ENCODE data around the gene PDIA6. TPM values are rescaled to one million over a fixed set of nuclear protein-coding genes. Genes with fewer than 3 reads are reported as not detected.

PDIA6 gene
- total RNA-seq, 4 donors from 2014 or later = 81.6 to 131 (median 107) TPM

- DNase-seq = no peak
- intact Hi-C loops (cut with DNase I) = no loop called here
- Histone ChIP-seq H3K4me1 (peaks cover 0 to 20% (median 9%) of the 10 kb centered on the region in 3 donors), H3K36me3 (peaks cover 0 to 30% (median 9%) of the 10 kb centered on the region in 3 donors), H3K27me3 (no peaks in the 10 kb centered on the region), H3K9me3 (no peaks in the 10 kb centered on the region), H3K27ac (no peak overlapping the region), H3K4me3 (no peak overlapping the region)
- 67 to 70% methylated on average over 4 to 9 of the region's 23 CpGs for WGBS, 2 donors
- no peak for TF ChIP-seq CTCF (IDR thresholded peaks at IDR 0.05)
- TF ChIP-seq POLR2A (IDR thresholded peaks at IDR 0.05) = no peak
Measured at GRCh38 chr2:10775021-10775780, 37.4 kb downstream of the PDIA6 start.

GRCh38 chr2:10774394-10774793 lies 38.2 kb downstream of the PDIA6 start:
- no peak for DNase-seq
- H3K27ac ChIP-seq = no peak overlapping the region

GRCh38 chr2:10773821-10774341 lies 38.7 kb downstream of the PDIA6 start:
- Histone ChIP-seq H3K36me3 (peaks cover 0 to 22% (median 9%) of the 10 kb centered on the region in 3 donors), H3K4me3 (no peak overlapping the region), H3K27me3 (no peaks in the 10 kb centered on the region), H3K27ac (no peak overlapping the region), H3K4me1 (peaks cover 0 to 20% (median 9%) of the 10 kb centered on the region in 3 donors), H3K9me3 (no peaks in the 10 kb centered on the region)
- intact Hi-C loops (cut with DNase I) = no loop called here
- WGBS, 2 donors = 40 to 80% methylated on average over 1 to 6 of the region's 8 CpGs
- no peak for TF ChIP-seq CTCF (IDR thresholded peaks at IDR 0.05)
- TF ChIP-seq POLR2A (IDR thresholded peaks at IDR 0.05) = no peak
- no peak for DNase-seq

More at GRCh38 chr2:10774394-10774793, 38.2 kb downstream of the PDIA6 start:
- 27 to 61% methylated on average over 2 to 3 of the region's 6 CpGs for WGBS, 2 donors
- Histone ChIP-seq H3K4me3 (no peak overlapping the region), H3K4me1 (peaks cover 0 to 20% (median 9%) of the 10 kb centered on the region in 3 donors), H3K36me3 (peaks cover 0 to 22% (median 9%) of the 10 kb centered on the region in 3 donors), H3K9me3 (no peaks in the 10 kb centered on the region), H3K27me3 (no peaks in the 10 kb centered on the region)
- intact Hi-C loops (cut with DNase I) = no loop called here
- TF ChIP-seq CTCF (IDR thresholded peaks at IDR 0.05) (no peak), POLR2A (IDR thresholded peaks at IDR 0.05) (no peak)

- H3K27ac ChIP-seq = no peak overlapping the region
- H3K36me3 ChIP-seq = peaks cover 0 to 11% (median under 1%) of the 10 kb centered on the region in 3 donors
- H3K4me3 ChIP-seq = no peak overlapping the region
- no peak for DNase-seq
- peaks cover 0 to 20% (median 9%) of the 10 kb centered on the region in 3 donors for H3K4me1 ChIP-seq
- TF ChIP-seq POLR2A (IDR thresholded peaks at IDR 0.05) (no peak), CTCF (IDR thresholded peaks at IDR 0.05) (no peak)
- intact Hi-C loops (cut with DNase I) = no loop called here
- H3K27me3 ChIP-seq = no peaks in the 10 kb centered on the region
- 93 to 99% methylated on average over 4 to 6 of the region's 13 CpGs for WGBS, 2 donors
- no peaks in the 10 kb centered on the region for H3K9me3 ChIP-seq
Measured at GRCh38 chr2:10772868-10773215, 39.7 kb downstream of the PDIA6 start.

- H3K27ac ChIP-seq = no peak overlapping the region
- 86 to 88% methylated on average over 4 to 9 of the region's 12 CpGs for WGBS, 2 donors
- no peaks in the 10 kb centered on the region for H3K27me3 ChIP-seq
- H3K4me1 ChIP-seq = peaks cover 0 to 20% (median 9%) of the 10 kb centered on the region in 3 donors
- intact Hi-C loops (cut with DNase I) = no loop called here
- H3K9me3 ChIP-seq = no peaks in the 10 kb centered on the region
- no peak for TF ChIP-seq CTCF (IDR thresholded peaks at IDR 0.05)
- no peak for DNase-seq
- H3K36me3 ChIP-seq = peaks cover 0 to 6% (median 0%) of the 10 kb centered on the region in 3 donors
- H3K4me3 ChIP-seq = no peak overlapping the region
Measured at GRCh38 chr2:10772201-10772867, 40.3 kb downstream of the PDIA6 start.
